AG04450 (cell line): ENCODE measurements around the gene SDSL. TPM values are rescaled to one million over a fixed set of nuclear protein-coding genes. Genes with fewer than 3 reads are reported as not detected.

ENCODE experiments used
- CTCF ChIA-PET: fragments of 300-600, 350-600 bp; formaldehyde crosslinking; extraction: SDS; loops from one replicate; lab custom pipeline; 2022; ENCODE audit warnings: antibody characterized with exemption, inconsistent platforms; lab: Charles Lee
- POLR2A ChIA-PET: fragments of 350-600 bp; formaldehyde crosslinking; extraction: SDS; loops from one replicate; lab custom pipeline; 2021; ENCODE audit warnings: antibody characterized with exemption, inconsistent platforms; lab: Yijun Ruan, JAX
- DNase-seq: peaks from one replicate; pipeline ENCODE4 v3.0.0-alpha.2; 2011; ENCODE audit warnings: low read depth, low spot score
- H3K27ac ChIP-seq: one replicate; pipeline ENCODE4 v1.5.1; 2012; ENCODE audit warnings: low read depth, low read length, control low read depth
- H3K27me3 ChIP-seq: one replicate; pipeline ENCODE4 v1.6.0; 2012; ENCODE audit warnings: low read length; ENCODE audit not compliant: control insufficient read depth, insufficient read depth
- H3K4me3 ChIP-seq: 2 replicates; pipeline ENCODE4 v1.5.1; 2011; ENCODE audit warnings: mild to moderate bottlenecking, low read depth, low read length, control low read depth
- H3K9me3 ChIP-seq: 2 replicates; pipeline ENCODE4 v1.5.1; 2012; ENCODE audit warnings: low read length; ENCODE audit not compliant: control insufficient read depth, insufficient read depth
- polyA plus RNA-seq: library from polyadenylated mRNA; depleted of rRNA; stranded (reverse); fragments of >200 nt; gene quantifications from 2 replicates; pipeline ENCODE4 v1.2.3, GENCODE V29; 2011
- TF ChIP-seq, protein P1 (sequence below): IDR thresholded peaks from 2 replicates; pipeline ENCODE4 v1.5.1; 2011; ENCODE audit warnings: low read depth, low read length, control low read depth, inconsistent platforms

Gene SDSL
- polyA plus RNA-seq, 1 experiment = 10.0 TPM

DNA sequence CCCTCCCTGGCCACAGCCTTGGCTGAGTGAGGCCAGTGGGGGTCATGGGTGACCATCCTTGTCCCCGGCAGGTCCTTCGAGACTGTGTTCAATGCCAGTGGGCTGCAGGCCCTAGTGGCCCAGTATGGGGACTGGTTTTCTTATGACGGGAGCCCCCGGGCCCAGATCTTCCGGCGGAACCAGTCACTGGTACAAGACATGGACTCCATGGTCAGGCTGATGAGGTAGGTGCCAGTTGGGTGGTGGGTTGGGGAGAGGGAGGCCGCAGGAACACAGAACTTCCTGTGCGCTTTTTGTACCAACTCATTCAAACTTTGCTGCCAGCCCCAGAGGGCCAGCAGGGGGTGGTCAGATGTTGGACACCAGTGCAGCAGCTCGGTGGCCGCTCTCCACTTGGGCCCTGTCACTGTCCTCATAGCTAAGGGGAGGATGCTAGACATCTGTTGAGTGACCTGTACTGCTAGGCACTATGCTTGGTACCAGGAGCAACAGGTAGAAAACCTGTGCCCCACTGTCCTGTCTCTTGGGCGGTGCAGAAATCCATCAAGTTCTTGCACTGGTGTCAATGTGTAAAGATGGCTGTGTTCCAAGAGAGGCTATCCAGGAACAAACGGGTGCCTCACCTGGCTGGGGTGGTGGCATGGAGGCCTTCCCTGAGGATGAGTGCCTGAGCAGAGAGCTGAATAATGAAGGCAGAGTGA lies 35.2 kb upstream of the SDSL start:
- no peak overlapping the region for H3K27ac ChIP-seq
- no peaks in the 10 kb centered on the region for H3K27me3 ChIP-seq
- H3K4me3 ChIP-seq = no peak overlapping the region
- no peak for DNase-seq
- TF ChIP-seq, protein P1, sequence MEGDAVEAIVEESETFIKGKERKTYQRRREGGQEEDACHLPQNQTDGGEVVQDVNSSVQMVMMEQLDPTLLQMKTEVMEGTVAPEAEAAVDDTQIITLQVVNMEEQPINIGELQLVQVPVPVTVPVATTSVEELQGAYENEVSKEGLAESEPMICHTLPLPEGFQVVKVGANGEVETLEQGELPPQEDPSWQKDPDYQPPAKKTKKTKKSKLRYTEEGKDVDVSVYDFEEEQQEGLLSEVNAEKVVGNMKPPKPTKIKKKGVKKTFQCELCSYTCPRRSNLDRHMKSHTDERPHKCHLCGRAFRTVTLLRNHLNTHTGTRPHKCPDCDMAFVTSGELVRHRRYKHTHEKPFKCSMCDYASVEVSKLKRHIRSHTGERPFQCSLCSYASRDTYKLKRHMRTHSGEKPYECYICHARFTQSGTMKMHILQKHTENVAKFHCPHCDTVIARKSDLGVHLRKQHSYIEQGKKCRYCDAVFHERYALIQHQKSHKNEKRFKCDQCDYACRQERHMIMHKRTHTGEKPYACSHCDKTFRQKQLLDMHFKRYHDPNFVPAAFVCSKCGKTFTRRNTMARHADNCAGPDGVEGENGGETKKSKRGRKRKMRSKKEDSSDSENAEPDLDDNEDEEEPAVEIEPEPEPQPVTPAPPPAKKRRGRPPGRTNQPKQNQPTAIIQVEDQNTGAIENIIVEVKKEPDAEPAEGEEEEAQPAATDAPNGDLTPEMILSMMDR = no peak
- ChIA-PET POLR2A (no interaction called here), CTCF (interaction anchor here (1.4 kb wide), 1 partner anchor 39 kb away, joined by 4 read pairs; no protein-coding TSS in a partner anchor)
- no peaks in the 10 kb centered on the region for H3K9me3 ChIP-seq

DNA sequence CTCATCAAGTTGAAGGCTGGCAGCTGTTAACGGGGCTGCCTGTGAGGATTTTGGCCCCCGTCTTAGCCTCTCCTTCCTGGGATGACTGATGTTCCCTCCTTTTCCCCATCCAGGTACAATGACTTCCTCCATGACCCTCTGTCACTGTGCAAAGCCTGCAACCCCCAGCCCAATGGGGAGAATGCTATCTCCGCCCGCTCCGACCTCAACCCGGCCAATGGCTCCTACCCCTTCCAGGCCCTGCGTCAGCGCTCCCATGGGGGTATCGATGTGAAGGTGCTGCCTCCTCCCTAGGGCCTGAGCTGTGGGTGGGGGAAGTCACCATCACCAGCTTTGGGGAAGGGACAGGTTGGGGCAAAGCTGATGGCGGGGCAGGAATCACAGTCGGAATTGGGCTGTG lies 34.5 kb upstream of the SDSL start:
- POLR2A ChIA-PET = no interaction called here
- CTCF ChIA-PET = no interaction called here

DNA sequence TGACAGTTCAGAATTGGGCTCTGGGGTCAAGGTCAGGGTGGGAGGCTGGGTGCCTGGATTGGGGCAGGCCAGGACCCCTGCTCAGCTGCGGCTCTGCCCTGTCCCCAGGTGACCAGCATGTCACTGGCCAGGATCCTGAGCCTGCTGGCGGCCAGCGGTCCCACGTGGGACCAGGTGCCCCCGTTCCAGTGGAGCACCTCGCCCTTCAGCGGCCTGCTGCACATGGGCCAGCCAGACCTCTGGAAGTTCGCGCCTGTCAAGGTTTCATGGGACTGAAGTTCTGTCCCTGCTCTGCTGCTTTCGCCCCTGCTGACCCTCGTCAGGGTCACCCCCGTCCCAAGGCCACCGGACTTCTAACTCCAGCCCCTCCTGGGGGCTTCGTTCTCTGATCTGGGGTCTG lies 33.8 kb upstream of the SDSL start:
- CTCF ChIA-PET = no interaction called here
- TF ChIP-seq, protein P1 = no peak
- Histone ChIP-seq H3K9me3 (peaks cover 5% of the 10 kb centered on the region; the same call in 1 of the 2 replicates), H3K4me3 (no peak overlapping the region), H3K27ac (no peak overlapping the region), H3K27me3 (no peaks in the 10 kb centered on the region)
- POLR2A ChIA-PET = no interaction called here
- no peak for DNase-seq

More for the DNA sequence above, 34.5 kb upstream of the SDSL start:
- H3K4me3 ChIP-seq = no peak overlapping the region
- DNase-seq = no peak
- no peak overlapping the region for H3K27ac ChIP-seq
- no peaks in the 10 kb centered on the region for H3K9me3 ChIP-seq
- H3K27me3 ChIP-seq = no peaks in the 10 kb centered on the region
- TF ChIP-seq, protein P1 = no peak

DNA sequence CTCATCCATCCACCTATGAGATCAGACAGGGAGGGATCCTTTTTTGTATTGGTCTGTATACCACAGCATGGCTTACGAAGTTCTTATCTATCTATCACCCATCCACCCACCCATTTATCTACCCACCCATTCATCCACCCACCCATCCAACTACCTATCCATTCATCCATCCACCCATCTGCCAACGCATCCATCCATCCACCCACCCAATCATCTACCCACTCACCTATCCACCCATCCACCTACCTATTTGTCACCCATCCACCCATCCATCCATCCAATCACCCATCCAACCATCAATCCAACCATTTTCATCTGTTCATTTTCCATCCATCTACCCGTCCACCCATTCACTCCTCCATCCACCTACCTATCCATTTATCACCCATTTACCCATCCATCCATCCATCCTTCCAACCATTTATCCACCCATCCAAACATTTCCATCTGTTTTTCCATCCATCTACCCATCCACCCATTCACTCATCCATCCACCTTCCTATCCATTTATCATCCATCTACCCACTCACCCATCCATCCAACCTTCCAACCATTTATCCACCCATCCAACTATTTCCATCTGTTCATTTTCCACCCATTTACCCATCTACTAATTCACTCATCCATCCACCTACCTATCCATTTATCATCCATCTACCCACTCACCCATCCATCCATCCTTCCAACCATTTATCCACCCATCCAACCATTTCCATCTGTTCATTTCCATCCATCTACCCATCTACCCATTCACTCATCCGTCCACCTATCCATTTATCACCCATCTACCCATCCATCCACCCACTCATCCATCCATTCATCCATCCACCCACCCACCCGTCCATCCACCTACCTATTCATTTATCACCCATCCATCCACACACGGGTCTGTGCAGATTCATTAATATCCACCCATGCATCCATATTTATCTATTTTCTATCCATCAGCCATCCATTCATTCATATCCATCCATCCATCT lies 31.8 kb upstream of the SDSL start:
- Histone ChIP-seq H3K4me3 (no peak overlapping the region), H3K27ac (no peak overlapping the region), H3K27me3 (no peaks in the 10 kb centered on the region), H3K9me3 (peaks cover 5% of the 10 kb centered on the region; the same call in 1 of the 2 replicates)
- TF ChIP-seq, protein P1 = no peak
- no peak for DNase-seq
- ChIA-PET POLR2A (no interaction called here), CTCF (no interaction called here)
